ENCODE data around the gene APOBEC2. TPM values are rescaled to one million over a fixed set of nuclear protein-coding genes. Genes with fewer than 3 reads are reported as not detected.
A peak's percentile ranks its signal among the peaks of the same experiment; 100 is the strongest.

Gene APOBEC2
- total RNA-seq, 1 donor from 2014 or later: 219 TPM

DNA sequence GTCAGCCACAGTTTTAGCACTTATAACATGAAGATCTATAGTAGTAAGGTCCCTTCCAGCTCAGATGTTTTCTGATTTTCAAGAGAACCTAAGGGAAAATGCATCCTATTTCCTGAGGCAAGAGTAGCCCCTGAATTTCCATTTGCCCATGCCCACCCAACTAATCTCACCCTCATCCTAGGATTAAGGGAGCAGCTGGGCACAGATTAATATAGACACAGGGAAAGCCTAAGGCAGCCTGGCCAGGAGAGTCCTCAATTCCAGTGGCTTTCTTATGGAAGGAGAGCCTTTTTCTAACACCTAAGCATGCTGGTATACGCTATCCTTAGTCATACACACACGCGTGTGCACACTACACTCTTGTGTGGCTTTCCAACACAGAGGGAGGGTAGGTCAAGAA lies 1.5 kb downstream of the APOBEC2 start:
- no peak for DNase-seq
- Histone ChIP-seq H3K4me1 (peaks cover 69% of the 10 kb centered on the region), H3K27me3 (ENCODE audit: low read depth) (no peaks in the 10 kb centered on the region), H3K4me3 (peak overlapping the region; percentile 70), H3K36me3 (no peaks in the 10 kb centered on the region), H3K9me3 (replicated peaks) (no peaks in the 10 kb centered on the region), H3K27ac (replicated peaks) (peak overlapping the region; percentile 91)
- TF ChIP-seq, protein P1, sequence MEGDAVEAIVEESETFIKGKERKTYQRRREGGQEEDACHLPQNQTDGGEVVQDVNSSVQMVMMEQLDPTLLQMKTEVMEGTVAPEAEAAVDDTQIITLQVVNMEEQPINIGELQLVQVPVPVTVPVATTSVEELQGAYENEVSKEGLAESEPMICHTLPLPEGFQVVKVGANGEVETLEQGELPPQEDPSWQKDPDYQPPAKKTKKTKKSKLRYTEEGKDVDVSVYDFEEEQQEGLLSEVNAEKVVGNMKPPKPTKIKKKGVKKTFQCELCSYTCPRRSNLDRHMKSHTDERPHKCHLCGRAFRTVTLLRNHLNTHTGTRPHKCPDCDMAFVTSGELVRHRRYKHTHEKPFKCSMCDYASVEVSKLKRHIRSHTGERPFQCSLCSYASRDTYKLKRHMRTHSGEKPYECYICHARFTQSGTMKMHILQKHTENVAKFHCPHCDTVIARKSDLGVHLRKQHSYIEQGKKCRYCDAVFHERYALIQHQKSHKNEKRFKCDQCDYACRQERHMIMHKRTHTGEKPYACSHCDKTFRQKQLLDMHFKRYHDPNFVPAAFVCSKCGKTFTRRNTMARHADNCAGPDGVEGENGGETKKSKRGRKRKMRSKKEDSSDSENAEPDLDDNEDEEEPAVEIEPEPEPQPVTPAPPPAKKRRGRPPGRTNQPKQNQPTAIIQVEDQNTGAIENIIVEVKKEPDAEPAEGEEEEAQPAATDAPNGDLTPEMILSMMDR (IDR thresholded peaks at IDR 0.05; ENCODE audit: borderline replicate concordance): no peak
- intact Hi-C loops (cut with micrococcal nuclease): no loop called here

DNA sequence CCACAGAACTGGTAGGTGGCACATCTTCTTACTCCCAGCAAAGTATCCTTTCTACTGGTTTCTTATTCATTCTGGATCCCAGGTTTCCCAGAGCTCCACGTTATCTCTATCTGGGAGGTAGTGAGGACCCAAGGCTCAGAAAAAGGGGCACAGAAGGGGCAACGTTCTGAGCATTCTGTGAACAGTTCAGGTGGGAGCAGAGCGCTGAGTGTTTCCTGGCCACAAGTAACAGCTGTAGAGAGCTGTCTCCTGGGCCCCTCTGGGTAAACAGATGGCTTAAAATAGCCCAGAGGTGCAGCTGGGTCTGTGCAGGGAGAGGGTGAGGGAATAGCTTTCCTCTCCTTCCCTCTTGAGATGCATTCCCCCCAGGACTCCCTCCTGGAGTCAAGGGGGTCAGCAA lies 2.1 kb downstream of the APOBEC2 start:
- no peak for DNase-seq

DNA sequence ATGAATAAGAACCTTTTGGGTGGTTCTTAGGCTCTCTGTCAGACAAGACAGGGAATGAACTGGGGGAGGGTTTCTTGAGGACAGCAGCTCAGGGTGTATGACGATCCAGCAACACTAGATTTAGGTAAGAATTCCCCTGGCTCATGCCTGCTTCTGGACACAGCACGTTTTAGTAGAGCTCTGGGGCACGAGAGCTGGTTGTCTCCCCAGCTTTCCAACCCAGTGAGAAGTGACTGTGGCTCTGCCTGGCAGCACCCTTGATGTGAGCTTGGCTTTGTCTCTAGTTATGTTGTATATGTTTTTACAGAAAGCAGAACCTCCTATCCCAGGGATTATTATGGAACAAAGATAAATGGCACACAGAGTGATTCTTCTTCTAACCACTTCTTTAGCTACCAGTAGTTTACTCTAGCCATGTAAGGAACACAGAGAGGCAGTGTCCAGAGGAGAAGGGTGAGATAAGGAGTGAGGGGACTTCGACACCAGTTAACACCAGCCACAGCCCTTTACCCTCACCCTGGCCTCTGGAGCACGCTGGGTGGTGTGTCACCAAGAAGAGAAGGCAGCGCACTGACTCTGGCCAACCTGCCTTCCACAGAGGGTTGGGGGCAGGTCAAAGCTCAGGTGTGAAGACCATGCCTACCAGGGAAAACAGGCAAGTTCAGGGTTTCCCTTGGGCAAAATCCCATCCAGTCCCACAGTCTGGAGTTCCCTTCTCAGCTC lies 3.9 kb downstream of the APOBEC2 start:
- peaks cover 74% of the 10 kb centered on the region for H3K4me1 ChIP-seq
- H3K4me3 ChIP-seq: peak overlapping the region; percentile 70

More for the DNA sequence above, 2.1 kb downstream of the APOBEC2 start:
- no peaks in the 10 kb centered on the region for H3K27me3 ChIP-seq (ENCODE audit: low read depth)
- TF ChIP-seq, protein P1 (IDR thresholded peaks at IDR 0.05; ENCODE audit: borderline replicate concordance): no peak
- peak overlapping the region; percentile 91 for H3K27ac ChIP-seq (replicated peaks)
- peaks cover 69% of the 10 kb centered on the region for H3K4me1 ChIP-seq
- H3K36me3 ChIP-seq: no peaks in the 10 kb centered on the region
- peak overlapping the region; percentile 70 for H3K4me3 ChIP-seq
- no peaks in the 10 kb centered on the region for H3K9me3 ChIP-seq (replicated peaks)
- intact Hi-C loops (cut with micrococcal nuclease): no loop called here

DNA sequence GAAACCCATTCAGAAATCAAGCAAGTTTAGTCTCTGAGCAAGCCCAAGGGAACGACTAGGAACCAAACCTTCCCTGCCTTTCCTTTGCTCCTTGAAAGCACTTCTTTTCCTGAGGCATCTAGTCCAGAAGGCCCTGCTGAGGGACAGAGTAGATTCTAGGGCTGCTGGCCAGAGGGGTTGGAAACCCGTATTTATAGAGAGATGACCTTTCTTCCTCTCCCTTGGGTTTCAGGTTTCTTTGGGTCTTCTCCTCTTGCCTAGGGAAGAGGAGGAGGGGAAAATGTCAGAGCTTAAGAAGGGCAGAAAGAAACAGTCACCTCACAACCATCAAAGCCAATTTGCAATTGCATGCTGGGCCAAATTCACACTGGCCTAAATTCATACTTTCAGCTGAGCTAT lies 5.8 kb downstream of the APOBEC2 start:
- peak overlapping the region; percentile 35 for H3K4me3 ChIP-seq
- no peaks in the 10 kb centered on the region for H3K9me3 ChIP-seq (replicated peaks)
- H3K4me1 ChIP-seq: peaks cover 73% of the 10 kb centered on the region
- TF ChIP-seq, protein P1 (IDR thresholded peaks at IDR 0.05; ENCODE audit: borderline replicate concordance): no peak
- intact Hi-C loops (cut with micrococcal nuclease): no loop called here
- H3K36me3 ChIP-seq: peaks cover 24% of the 10 kb centered on the region
- H3K27ac ChIP-seq (replicated peaks): peak overlapping the region; percentile 70
- DNase-seq: no peak
- no peaks in the 10 kb centered on the region for H3K27me3 ChIP-seq (ENCODE audit: low read depth)

More for the DNA sequence above, 3.9 kb downstream of the APOBEC2 start:
- intact Hi-C loops (cut with micrococcal nuclease): no loop called here
- Histone ChIP-seq H3K9me3 (replicated peaks) (no peaks in the 10 kb centered on the region), H3K36me3 (peaks cover 8% of the 10 kb centered on the region), H3K27me3 (ENCODE audit: low read depth) (no peaks in the 10 kb centered on the region), H3K27ac (replicated peaks) (peak overlapping the region; percentile 91)
- DNase-seq: no peak
- TF ChIP-seq, protein P1 (IDR thresholded peaks at IDR 0.05; ENCODE audit: borderline replicate concordance): no peak

DNA sequence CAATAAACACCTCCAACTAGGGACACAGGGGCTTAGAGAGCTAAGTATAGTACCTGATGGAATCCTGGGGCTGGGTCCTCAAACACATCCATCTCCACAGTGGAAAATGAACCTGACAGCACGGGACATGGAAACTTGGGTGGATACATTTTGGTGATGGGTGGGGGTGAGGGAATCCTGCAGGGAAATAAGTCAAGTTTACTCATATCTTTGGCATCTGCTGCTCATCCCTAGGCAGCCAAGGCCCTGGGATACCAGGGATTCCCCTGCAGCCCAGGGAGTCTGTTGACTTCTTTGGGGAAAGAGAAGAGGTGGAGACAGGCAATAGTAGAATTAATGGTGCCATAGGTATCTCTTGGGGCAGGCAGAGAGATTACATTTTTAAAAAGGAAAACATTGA lies 6.6 kb downstream of the APOBEC2 start:
- no peak overlapping the region for H3K4me3 ChIP-seq
- no peaks in the 10 kb centered on the region for H3K27me3 ChIP-seq (ENCODE audit: low read depth)
- H3K4me1 ChIP-seq: peaks cover 78% of the 10 kb centered on the region
- H3K9me3 ChIP-seq (replicated peaks): no peaks in the 10 kb centered on the region
- intact Hi-C loops (cut with micrococcal nuclease): no loop called here
- no peak for DNase-seq
- TF ChIP-seq, protein P1 (IDR thresholded peaks at IDR 0.05; ENCODE audit: borderline replicate concordance): no peak
- peaks cover 32% of the 10 kb centered on the region for H3K36me3 ChIP-seq
- H3K27ac ChIP-seq (replicated peaks): peak overlapping the region; percentile 70
